Panc1 (cell line): ENCODE results near the gene NUDT3. TPM values are rescaled to one million over a fixed set of nuclear protein-coding genes. Genes with fewer than 3 reads are reported as not detected.

Experiments
- ATAC-seq: fragments of 200-7000 bp; cut with Tn5 transposase; 2 replicates; pipeline ENCODE4 v1.9.1; 2020; ENCODE audit warnings: mild to moderate bottlenecking, moderate library complexity
- BruUV-seq: library from RNA; stranded (reverse); fragments of 400-500 nt; replicated peaks from 2 replicates; lab custom pipeline; 2021; lab: Mats Ljungman, UMichigan
- CTCF ChIA-PET: fragments of 300-600 bp; sonication (Branson Sonifier 250); formaldehyde crosslinking; loops from one replicate; lab custom pipeline; 2022; ENCODE audit warnings: antibody characterized with exemption; lab: Charles Lee
- POLR2A ChIA-PET: fragments of 300-600 bp; sonication (Branson Sonifier 250); formaldehyde crosslinking; loops from one replicate; lab custom pipeline; 2022; ENCODE audit warnings: antibody characterized with exemption; lab: Charles Lee
- DNase-seq: peaks from one replicate; pipeline ENCODE4 v3.0.0-alpha.2; 2010; ENCODE audit warnings: low read depth, low spot score
- H3K27ac ChIP-seq: 2 replicates; pipeline ENCODE4 v1.5.1; 2011; ENCODE audit warnings: mild to moderate bottlenecking, low read length, inconsistent platforms
- H3K27me3 ChIP-seq: fragments of 200-500 bp; sonication (Bioruptor generic); 2 replicates; pipeline ENCODE4 v1.6.0; 2014; ENCODE audit warnings: low read length, inconsistent platforms; ENCODE audit not compliant: control insufficient read depth, insufficient read depth
- H3K36me3 ChIP-seq: fragments of 200-500 bp; sonication (Bioruptor generic); 2 replicates; pipeline ENCODE4 v1.5.1; 2014; ENCODE audit warnings: inconsistent platforms, mild to moderate bottlenecking, low read length, moderate library complexity; ENCODE audit not compliant: control insufficient read depth, insufficient read depth
- H3K4me1 ChIP-seq: 2 replicates; pipeline ENCODE4 v1.5.1; 2011; ENCODE audit warnings: inconsistent platforms, mild to moderate bottlenecking, low read length, moderate library complexity; ENCODE audit not compliant: control insufficient read depth, insufficient read depth
- H3K4me3 ChIP-seq, 2 experiments: 2 replicates each; pipeline ENCODE4 v1.5.1; 2011 to 2012; ENCODE audit warnings: low read depth in 2 of 2, low read length in 2 of 2, mild to moderate bottlenecking in 2 of 2, inconsistent platforms in 1 of 2, moderate library complexity in 1 of 2
- H3K9me3 ChIP-seq: fragments of 200-500 bp; sonication (Bioruptor generic); 2 replicates; pipeline ENCODE4 v1.5.1; 2014; ENCODE audit warnings: low read depth, mild to moderate bottlenecking, inconsistent platforms, low read length, moderate library complexity; ENCODE audit not compliant: control insufficient read depth, insufficient read depth
- POLR2AphosphoS5 ChIP-seq: IDR thresholded peaks from 2 replicates; pipeline ENCODE4 v1.6.1; 2012; ENCODE audit warnings: mild to moderate bottlenecking, low read depth, low read length, moderate library complexity
- SIN3A ChIP-seq: IDR thresholded peaks from 2 replicates; pipeline ENCODE4 v1.6.1; 2012; ENCODE audit warnings: low read depth, mild to moderate bottlenecking, low read length, moderate library complexity, borderline replicate concordance; ENCODE audit not compliant: insufficient read depth
- TCF7L2 ChIP-seq: IDR thresholded peaks from 2 replicates; pipeline ENCODE4 v1.6.1; 2011; ENCODE audit warnings: mild to moderate bottlenecking, low read depth, low read length, inconsistent platforms
- in situ Hi-C: cut with HindIII; loops from 2 replicates; pipeline ENCODE4 v1.10.0; 2016; ENCODE audit warnings: low sequenced_read_pairs, low pct_unique_long_range_greater_than_20kb
- intact Hi-C: fragments of 100-400 bp; cut with micrococcal nuclease; formaldehyde crosslinking; loops from one replicate; pipeline ENCODE4 v1.10.0; 2022; ENCODE audit not compliant: unreplicated experiment
- total RNA-seq: library from RNA; stranded (reverse); gene quantifications from one replicate; pipeline ENCODE4 v1.2.1, GENCODE V29; 2021; ENCODE audit not compliant: unreplicated experiment
- TF ChIP-seq, protein P1 (sequence below): fragments of 450-650 bp; IDR thresholded peaks from 2 replicates; pipeline ENCODE4 v1.5.1; 2017; ENCODE audit warnings: mild to moderate bottlenecking
- TF ChIP-seq, protein P2 (sequence below), 2 experiments: IDR thresholded peaks; 2 replicates each; pipeline ENCODE4 v1.6.1; 2011 to 2012; ENCODE audit warnings: low read depth in 2 of 2, control low read depth in 1 of 2, low read length in 1 of 2, mild to moderate bottlenecking in 1 of 2, moderate library complexity in 1 of 2; ENCODE audit not compliant: insufficient read depth in 1 of 2

The NUDT3 gene
- total RNA-seq, 1 experiment from 2014 or later: 25.9 TPM

- H3K36me3 ChIP-seq: peaks cover 2% of the 10 kb centered on the region; the same call in 1 of the 2 replicates
- ATAC-seq (peak; percentile 73), DNase-seq (no peak)
- TF ChIP-seq POLR2AphosphoS5 (peak; percentile 23; the same call in 1 of the 2 replicates), TCF7L2 (no peak)
- TF ChIP-seq, protein P1, sequence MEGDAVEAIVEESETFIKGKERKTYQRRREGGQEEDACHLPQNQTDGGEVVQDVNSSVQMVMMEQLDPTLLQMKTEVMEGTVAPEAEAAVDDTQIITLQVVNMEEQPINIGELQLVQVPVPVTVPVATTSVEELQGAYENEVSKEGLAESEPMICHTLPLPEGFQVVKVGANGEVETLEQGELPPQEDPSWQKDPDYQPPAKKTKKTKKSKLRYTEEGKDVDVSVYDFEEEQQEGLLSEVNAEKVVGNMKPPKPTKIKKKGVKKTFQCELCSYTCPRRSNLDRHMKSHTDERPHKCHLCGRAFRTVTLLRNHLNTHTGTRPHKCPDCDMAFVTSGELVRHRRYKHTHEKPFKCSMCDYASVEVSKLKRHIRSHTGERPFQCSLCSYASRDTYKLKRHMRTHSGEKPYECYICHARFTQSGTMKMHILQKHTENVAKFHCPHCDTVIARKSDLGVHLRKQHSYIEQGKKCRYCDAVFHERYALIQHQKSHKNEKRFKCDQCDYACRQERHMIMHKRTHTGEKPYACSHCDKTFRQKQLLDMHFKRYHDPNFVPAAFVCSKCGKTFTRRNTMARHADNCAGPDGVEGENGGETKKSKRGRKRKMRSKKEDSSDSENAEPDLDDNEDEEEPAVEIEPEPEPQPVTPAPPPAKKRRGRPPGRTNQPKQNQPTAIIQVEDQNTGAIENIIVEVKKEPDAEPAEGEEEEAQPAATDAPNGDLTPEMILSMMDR: peak; percentile 77
- peaks cover 6% of the 10 kb centered on the region for H3K4me1 ChIP-seq
- BruUV-seq: no TSS peak
- no peaks in the 10 kb centered on the region for H3K27me3 ChIP-seq
- in situ Hi-C loops (no loop called here), intact Hi-C loops (loop anchor here (5.0 kb wide), 2 partner anchors 168 to 248 kb away; partner anchors contain the start of gene SMIM29)
- CTCF ChIA-PET: interaction anchor here (0.5 to 2.6 kb wide), 17 partner anchors 16 to 400 kb away, joined by 3 to 20 read pairs (median 7); partner anchors contain the start of genes NUDT3 and SMIM29
- H3K27ac ChIP-seq: no peak overlapping the region
- no peak overlapping the region for H3K4me3 ChIP-seq
- POLR2A ChIA-PET: interaction anchor here (0.5 to 0.8 kb wide), 3 partner anchors 14 to 230 kb away, joined by 3 to 6 read pairs (median 3); partner anchors contain the start of gene HMGA1
- no peaks in the 10 kb centered on the region for H3K9me3 ChIP-seq
These were observed 22.8 kb upstream of the NUDT3 start for GRCh38 chr6:34414999-34415858.

- BruUV-seq: no TSS peak
- Histone ChIP-seq H3K4me3 (no peak overlapping the region), H3K4me1 (peaks cover 3% of the 10 kb centered on the region; the same call in 1 of the 2 replicates), H3K9me3 (no peaks in the 10 kb centered on the region), H3K27ac (no peak overlapping the region), H3K36me3 (no peaks in the 10 kb centered on the region), H3K27me3 (no peaks in the 10 kb centered on the region)
- TF ChIP-seq TCF7L2 (no peak), SIN3A (no peak), POLR2AphosphoS5 (no peak)
- TF ChIP-seq, protein P1: no peak
- TF ChIP-seq, protein P2, sequence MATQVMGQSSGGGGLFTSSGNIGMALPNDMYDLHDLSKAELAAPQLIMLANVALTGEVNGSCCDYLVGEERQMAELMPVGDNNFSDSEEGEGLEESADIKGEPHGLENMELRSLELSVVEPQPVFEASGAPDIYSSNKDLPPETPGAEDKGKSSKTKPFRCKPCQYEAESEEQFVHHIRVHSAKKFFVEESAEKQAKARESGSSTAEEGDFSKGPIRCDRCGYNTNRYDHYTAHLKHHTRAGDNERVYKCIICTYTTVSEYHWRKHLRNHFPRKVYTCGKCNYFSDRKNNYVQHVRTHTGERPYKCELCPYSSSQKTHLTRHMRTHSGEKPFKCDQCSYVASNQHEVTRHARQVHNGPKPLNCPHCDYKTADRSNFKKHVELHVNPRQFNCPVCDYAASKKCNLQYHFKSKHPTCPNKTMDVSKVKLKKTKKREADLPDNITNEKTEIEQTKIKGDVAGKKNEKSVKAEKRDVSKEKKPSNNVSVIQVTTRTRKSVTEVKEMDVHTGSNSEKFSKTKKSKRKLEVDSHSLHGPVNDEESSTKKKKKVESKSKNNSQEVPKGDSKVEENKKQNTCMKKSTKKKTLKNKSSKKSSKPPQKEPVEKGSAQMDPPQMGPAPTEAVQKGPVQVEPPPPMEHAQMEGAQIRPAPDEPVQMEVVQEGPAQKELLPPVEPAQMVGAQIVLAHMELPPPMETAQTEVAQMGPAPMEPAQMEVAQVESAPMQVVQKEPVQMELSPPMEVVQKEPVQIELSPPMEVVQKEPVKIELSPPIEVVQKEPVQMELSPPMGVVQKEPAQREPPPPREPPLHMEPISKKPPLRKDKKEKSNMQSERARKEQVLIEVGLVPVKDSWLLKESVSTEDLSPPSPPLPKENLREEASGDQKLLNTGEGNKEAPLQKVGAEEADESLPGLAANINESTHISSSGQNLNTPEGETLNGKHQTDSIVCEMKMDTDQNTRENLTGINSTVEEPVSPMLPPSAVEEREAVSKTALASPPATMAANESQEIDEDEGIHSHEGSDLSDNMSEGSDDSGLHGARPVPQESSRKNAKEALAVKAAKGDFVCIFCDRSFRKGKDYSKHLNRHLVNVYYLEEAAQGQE (IDR thresholded peaks at IDR 0.05; ENCODE audit: insufficient read depth in 1 of 2, low read depth in 2 of 2, low read length in 1 of 2): no peak
- in situ Hi-C loops: no loop called here
- DNase-seq (no peak), ATAC-seq (no peak)
- ChIA-PET CTCF (no interaction called here), POLR2A (no interaction called here)
- intact Hi-C loops: no loop called here
These were observed 20.3 kb upstream of the NUDT3 start for GRCh38 chr6:34412643-34413214.
